HG02852 (cell line): ENCODE data around the gene MAN2A1.

Experiments
- ATAC-seq: cut with Tn5 transposase; IDR thresholded peaks from one replicate; pipeline ENCODE4 v1.9.1; 2021; ENCODE audit warnings: mild to moderate bottlenecking, moderate library complexity; ENCODE audit not compliant: unreplicated experiment

The MAN2A1 gene

DNA sequence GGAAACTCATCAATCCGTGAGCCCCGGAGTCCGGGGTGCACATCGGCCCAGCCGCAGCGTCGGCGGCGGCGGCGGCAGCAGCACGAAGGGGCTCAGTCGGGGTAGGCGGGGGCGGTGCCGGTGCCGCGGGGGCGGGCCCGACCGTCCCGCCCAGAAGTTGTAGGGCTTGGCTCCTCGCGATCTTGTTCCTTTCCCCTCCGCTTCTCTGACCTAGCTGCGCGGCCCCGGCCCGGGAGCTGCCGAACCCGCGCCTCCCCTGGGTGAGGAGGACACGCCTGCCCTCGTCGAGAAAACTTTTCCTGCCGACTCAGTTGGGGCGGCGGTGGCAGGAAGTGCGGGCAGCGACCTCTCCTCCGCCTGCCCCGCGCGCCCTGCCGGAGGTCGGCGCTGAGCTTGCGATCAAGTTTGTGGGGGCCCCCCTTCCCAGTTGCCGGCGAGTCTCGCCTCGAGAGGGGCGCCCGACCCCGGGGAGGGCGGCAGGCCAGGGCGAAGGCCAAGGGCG lies at the start of gene MAN2A1:
MAN2A1 (plus strand) TSS at position 188 of the 502 bp plus-strand sequence. CDS start 491 bp downstream, outside the sequence.
- peak; percentile 51 for ATAC-seq

DNA sequence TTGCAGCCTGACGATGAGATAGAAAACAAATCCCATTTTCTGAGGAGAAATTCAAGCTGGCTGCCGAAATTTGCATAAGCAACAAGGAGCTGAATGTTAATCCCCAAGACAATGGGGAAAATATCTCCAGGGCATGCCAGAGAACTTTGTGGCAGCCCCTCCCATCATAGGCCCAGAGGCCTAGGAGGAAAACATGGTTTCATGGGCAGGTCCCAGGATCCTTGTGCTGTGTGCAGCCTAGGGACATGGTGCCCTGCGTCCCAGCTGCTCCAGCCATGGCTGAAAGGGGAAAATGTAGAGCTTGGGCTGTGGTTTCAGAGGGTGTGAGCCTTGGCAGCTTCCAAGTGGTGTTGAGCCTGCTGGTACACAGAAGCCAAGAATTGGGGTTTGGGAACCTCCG lies 48.8 kb upstream of the MAN2A1 start:
- ATAC-seq, result no peak

GRCh38 chr5:109643791-109644350 lies 45.9 kb upstream of the MAN2A1 start:
- no peak for ATAC-seq

GRCh38 chr5:109644829-109645228 lies 44.9 kb upstream of the MAN2A1 start:
- ATAC-seq, result no peak

DNA sequence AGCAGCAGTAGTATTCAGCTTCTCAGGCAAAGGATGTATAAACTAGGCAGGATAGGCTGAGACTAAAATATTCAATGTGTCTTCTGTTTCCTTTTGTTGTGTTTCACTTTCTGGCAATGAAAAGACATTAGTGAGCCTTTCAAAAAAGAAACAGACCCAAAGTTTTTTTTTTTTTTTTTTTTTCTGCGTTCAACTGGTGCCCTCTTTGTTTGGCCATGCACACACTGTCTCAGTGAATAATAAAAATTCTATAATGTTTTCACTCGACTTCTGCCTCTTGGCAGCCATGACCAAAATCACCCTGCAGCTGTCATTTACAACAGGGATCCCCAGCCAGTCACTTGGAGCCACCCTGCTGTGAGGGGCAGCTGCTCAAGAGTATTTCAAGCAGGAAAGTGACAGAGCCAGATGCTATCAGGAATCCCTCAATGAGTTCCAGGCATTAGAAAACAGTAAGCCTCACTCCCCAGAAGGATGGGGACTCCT lies 44.0 kb upstream of the MAN2A1 start:
- ATAC-seq, result no peak

DNA sequence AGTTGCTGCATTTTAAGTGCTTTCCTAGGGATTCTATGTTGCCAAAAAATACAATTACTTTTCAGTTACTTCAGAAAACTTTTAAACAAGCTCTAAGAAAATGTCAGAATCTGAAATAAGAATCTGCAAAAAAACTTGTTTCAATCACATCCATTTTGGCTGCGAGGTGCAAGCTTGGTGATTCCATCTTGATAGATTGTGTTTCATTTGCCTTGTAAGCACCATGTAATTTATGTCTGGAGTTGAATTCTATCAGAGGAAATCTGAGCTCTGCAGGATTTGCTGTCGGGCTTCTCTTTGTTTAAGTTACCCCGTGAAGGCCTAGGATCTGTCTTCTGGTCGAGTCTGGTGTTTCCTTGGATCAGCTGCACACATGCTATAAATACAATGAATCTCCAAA lies 40.4 kb upstream of the MAN2A1 start:
- ATAC-seq, result no peak

GRCh38 chr5:109650493-109650892 lies 39.2 kb upstream of the MAN2A1 start:
- no peak for ATAC-seq

GRCh38 chr5:109652096-109652495 lies 37.6 kb upstream of the MAN2A1 start:
- ATAC-seq, result no peak

GRCh38 chr5:109653042-109653441 lies 36.7 kb upstream of the MAN2A1 start:
- no peak for ATAC-seq

GRCh38 chr5:109653561-109654239 lies 36.0 kb upstream of the MAN2A1 start:
- ATAC-seq, result no peak

GRCh38 chr5:109654455-109654854 lies 35.3 kb upstream of the MAN2A1 start:
- no peak for ATAC-seq

- ATAC-seq, result no peak
Measured at GRCh38 chr5:109655841-109656240, 33.9 kb upstream of the MAN2A1 start.

- no peak for ATAC-seq
Measured at GRCh38 chr5:109656829-109657228, 32.9 kb upstream of the MAN2A1 start.

DNA sequence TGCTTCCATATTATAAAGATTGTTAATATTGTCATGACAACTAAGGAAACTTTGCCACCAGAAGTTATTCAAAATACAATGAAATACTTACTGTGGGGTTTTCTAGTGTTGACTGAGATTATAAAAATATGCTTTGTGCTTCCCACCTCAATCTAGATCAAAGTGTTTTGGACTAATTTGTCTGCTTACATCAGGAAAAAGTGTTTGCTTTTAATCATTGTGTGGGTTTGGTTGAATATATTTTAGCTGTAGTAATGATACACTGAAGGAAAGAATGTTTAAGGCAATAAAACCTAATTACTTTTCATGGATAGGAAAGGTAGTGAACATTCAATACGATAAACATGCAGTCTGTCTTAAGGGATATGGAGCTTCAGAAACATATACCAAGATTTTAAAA lies 29.8 kb upstream of the MAN2A1 start:
- ATAC-seq, result no peak

- ATAC-seq, result no peak
Measured at GRCh38 chr5:109660301-109660700, 29.4 kb upstream of the MAN2A1 start.

DNA sequence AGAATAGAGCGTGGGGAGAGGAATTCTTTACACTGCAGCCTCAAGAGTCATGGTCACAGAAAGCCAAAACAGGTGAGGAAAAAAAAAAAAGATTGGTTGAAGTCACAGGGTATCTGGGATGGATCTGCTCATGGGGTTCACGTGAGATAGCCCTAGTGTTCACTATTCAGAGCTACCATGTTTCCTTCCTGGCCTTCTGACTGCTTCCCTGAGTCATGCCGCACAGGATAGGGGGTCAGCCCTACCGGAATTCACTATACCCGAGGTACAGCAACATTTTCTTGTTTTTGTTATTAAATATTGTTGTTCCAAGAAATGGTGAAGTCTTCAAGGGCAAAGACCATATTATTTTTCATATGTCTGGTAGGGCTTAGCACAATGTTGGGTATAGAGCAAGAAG lies 21.5 kb upstream of the MAN2A1 start:
- no peak for ATAC-seq

- peak; percentile 70 for ATAC-seq
Measured at GRCh38 chr5:109668668-109669422, 20.9 kb upstream of the MAN2A1 start.

DNA sequence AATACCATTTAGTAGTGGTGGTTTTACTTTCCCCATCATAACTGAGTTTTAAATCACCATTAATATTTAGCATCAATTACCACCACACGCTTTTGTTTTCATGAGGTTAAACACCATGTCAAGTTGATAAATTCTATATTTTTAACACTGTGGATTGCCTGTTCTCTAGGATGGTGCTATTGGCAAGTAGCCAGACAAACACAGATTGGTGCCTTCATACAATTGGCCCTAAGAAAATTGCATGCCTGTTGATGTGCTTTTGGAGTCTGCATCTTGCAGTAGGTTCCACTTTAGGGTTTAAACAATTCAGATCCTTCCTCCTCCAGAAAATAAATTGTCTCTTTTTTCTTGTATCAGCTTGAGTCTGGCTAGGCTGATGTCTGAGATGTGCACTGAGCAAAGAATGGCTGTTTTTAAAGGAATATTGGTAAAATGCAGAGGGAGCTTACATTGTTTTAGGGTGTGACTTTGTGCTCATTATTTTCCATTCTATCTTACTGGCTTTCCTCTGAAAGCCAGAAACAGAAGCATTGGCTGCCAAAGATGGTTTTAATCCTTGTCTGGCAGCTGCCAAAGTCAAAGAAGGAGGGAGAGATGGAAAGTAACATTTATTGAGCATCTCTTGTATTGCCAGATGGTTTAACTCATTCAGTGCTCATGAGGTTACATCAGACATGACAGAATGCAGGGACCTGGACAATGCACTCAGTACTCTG lies 19.6 kb upstream of the MAN2A1 start:
- no peak for ATAC-seq

GRCh38 chr5:109671136-109671535 lies 18.6 kb upstream of the MAN2A1 start:
- ATAC-seq, result no peak

DNA sequence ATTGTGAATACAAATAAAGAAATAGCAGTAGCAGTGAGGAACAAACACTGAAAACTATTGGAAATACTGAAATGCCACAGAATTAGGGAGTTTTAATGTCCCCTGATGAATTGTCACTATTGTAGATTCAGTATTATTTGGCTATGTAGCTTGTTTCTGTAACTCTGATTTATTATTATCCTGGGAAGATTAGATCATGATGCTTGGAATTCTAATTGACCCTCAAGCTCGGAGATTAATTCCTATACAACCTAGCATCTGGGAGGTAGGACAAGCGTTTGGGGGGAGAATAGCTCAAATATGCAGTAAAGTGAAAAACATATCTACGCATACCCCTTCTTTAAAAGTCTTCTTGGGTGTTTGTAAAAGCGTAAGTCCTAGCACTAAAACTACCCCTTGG lies 15.1 kb upstream of the MAN2A1 start:
- no peak for ATAC-seq

DNA sequence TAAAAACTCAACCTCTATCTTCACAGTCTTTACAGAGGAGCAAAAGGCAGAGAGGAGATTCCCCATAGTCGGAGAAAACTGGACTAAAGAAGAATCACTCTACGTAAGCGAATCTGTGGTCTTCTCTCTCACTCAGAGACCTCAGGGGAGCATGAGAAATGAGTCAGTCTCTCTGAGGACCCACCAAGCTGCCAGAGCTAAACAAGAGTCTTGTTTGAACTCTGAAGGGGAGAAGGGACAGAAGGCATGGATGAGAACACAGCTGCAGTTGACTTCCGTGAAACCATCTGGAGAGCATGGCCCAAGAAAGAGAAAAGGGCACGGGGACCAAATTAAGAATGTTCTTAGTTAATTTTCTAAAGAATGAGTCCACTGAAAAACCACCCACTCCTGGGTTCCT lies 12.8 kb upstream of the MAN2A1 start:
- no peak for ATAC-seq
